ENCODE measurements around the gene HECA.

HECA gene

GRCh38 chr6:139108378-139108777 lies 26.5 kb upstream of the HECA start:
- no peak overlapping the region for H3K4ac ChIP-seq (ENCODE audit: low read length)
- no CpG with 5 or more reads among the region's 8 CpGs for WGBS, 2 donors (ENCODE audit: extremely low coverage in 2 of 2, insufficient read length in 2 of 2, insufficient replicate concordance in 1 of 2)
- H3K18ac ChIP-seq (ENCODE audit: low read length) = peak overlapping the region; percentile 65
- H3K4me2 ChIP-seq (ENCODE audit: insufficient read depth, low read length, poor library complexity, severe bottlenecking) = no peak overlapping the region
- no peak overlapping the region for H3K23ac ChIP-seq (ENCODE audit: low read depth, low read length, poor library complexity)
- no peak overlapping the region for H4K8ac ChIP-seq (ENCODE audit: low read depth, low read length)
- no peak overlapping the region for H2AFZ ChIP-seq (ENCODE audit: low read length)
- peak overlapping the region; percentile 3 for H3K9ac ChIP-seq (ENCODE audit: low read depth, low read length, poor library complexity)
- H3K79me1 ChIP-seq (ENCODE audit: low read depth, low read length) = peaks cover 2% of the 10 kb centered on the region
- H2BK120ac ChIP-seq (ENCODE audit: low read depth, low read length) = no peak overlapping the region
- H3K36me3 ChIP-seq (replicated peaks in 1 of 2; ENCODE audit: control insufficient read depth in 2 of 2, insufficient read depth in 2 of 2, low read length in 2 of 2) = no peaks in the 10 kb centered on the region
- no peak overlapping the region for H2AK5ac ChIP-seq (ENCODE audit: low read depth, low read length)
- no peak overlapping the region for H3K27ac ChIP-seq (replicated peaks; ENCODE audit: low read length)
- H3K9me3 ChIP-seq (replicated peaks in 1 of 2; ENCODE audit: control insufficient read depth in 2 of 2, insufficient read depth in 1 of 2, low read depth in 1 of 2, low read length in 2 of 2) = no peaks in the 10 kb centered on the region
- no peak overlapping the region for H2BK12ac ChIP-seq (ENCODE audit: low read length)
- peaks cover 0 to 3% (median 0%) of the 10 kb centered on the region in 3 experiments for H3K27me3 ChIP-seq (ENCODE audit: control insufficient read depth in 3 of 3, insufficient read depth in 3 of 3, low read depth in 1 of 3, low read length in 3 of 3)
- H3K14ac ChIP-seq (ENCODE audit: low read length) = no peak overlapping the region
- H2BK15ac ChIP-seq (ENCODE audit: low read length) = peak overlapping the region; percentile 55
- H2BK5ac ChIP-seq (ENCODE audit: low read length) = no peak overlapping the region
- DNase-seq (ENCODE audit: low spot score) = no peak
- no peak overlapping the region for H4K91ac ChIP-seq (ENCODE audit: low read depth, low read length, poor library complexity)
- H3K4me1 ChIP-seq (ENCODE audit: control insufficient read depth in 2 of 2, insufficient read depth in 1 of 2, low read depth in 1 of 2, low read length in 2 of 2) = no peaks in the 10 kb centered on the region
- no peak overlapping the region for H3K4me3 ChIP-seq (ENCODE audit: low read length in 2 of 2)

- Histone ChIP-seq H3K27me3 (ENCODE audit: control insufficient read depth in 3 of 3, insufficient read depth in 3 of 3, low read depth in 1 of 3, low read length in 3 of 3) (peaks cover 0 to 9% (median 0%) of the 10 kb centered on the region in 3 experiments), H3K4me3 (ENCODE audit: low read length in 2 of 2) (no peak overlapping the region), H3K4ac (ENCODE audit: low read length) (no peak overlapping the region), H3K36me3 (replicated peaks in 1 of 2; ENCODE audit: control insufficient read depth in 2 of 2, insufficient read depth in 2 of 2, low read length in 2 of 2) (no peaks in the 10 kb centered on the region), H4K91ac (ENCODE audit: low read depth, low read length, poor library complexity) (no peak overlapping the region), H3K4me1 (ENCODE audit: control insufficient read depth in 2 of 2, insufficient read depth in 1 of 2, low read depth in 1 of 2, low read length in 2 of 2) (no peaks in the 10 kb centered on the region), H2BK12ac (ENCODE audit: low read length) (no peak overlapping the region), H3K18ac (ENCODE audit: low read length) (no peak overlapping the region), H2BK15ac (ENCODE audit: low read length) (no peak overlapping the region), H3K23ac (ENCODE audit: low read depth, low read length, poor library complexity) (no peak overlapping the region), H3K4me2 (ENCODE audit: insufficient read depth, low read length, poor library complexity, severe bottlenecking) (no peak overlapping the region), H3K27ac (replicated peaks; ENCODE audit: low read length) (no peak overlapping the region), H3K9ac (ENCODE audit: low read depth, low read length, poor library complexity) (no peak overlapping the region), H2AK5ac (ENCODE audit: low read depth, low read length) (no peak overlapping the region), H3K9me3 (replicated peaks in 1 of 2; ENCODE audit: control insufficient read depth in 2 of 2, insufficient read depth in 1 of 2, low read depth in 1 of 2, low read length in 2 of 2) (no peaks in the 10 kb centered on the region), H3K79me1 (ENCODE audit: low read depth, low read length) (peaks cover 2% of the 10 kb centered on the region), H4K8ac (ENCODE audit: low read depth, low read length) (no peak overlapping the region), H3K14ac (ENCODE audit: low read length) (no peak overlapping the region), H2BK120ac (ENCODE audit: low read depth, low read length) (no peak overlapping the region), H2AFZ (ENCODE audit: low read length) (no peak overlapping the region), H2BK5ac (ENCODE audit: low read length) (no peak overlapping the region)
- DNase-seq (ENCODE audit: low spot score) = no peak
- no CpG with 5 or more reads among the region's 5 CpGs for WGBS, 2 donors (ENCODE audit: extremely low coverage in 2 of 2, insufficient read length in 2 of 2, insufficient replicate concordance in 1 of 2)
Observed at GRCh38 chr6:139109558-139109957, 25.3 kb upstream of the HECA start.

- no peak overlapping the region for H3K9ac ChIP-seq (ENCODE audit: low read depth, low read length, poor library complexity)
- H3K14ac ChIP-seq (ENCODE audit: low read length) = no peak overlapping the region
- H3K36me3 ChIP-seq (replicated peaks in 1 of 2; ENCODE audit: control insufficient read depth in 2 of 2, insufficient read depth in 2 of 2, low read length in 2 of 2) = no peaks in the 10 kb centered on the region
- H4K91ac ChIP-seq (ENCODE audit: low read depth, low read length, poor library complexity) = no peak overlapping the region
- H3K27ac ChIP-seq (replicated peaks; ENCODE audit: low read length) = no peak overlapping the region
- H2BK12ac ChIP-seq (ENCODE audit: low read length) = no peak overlapping the region
- H3K4ac ChIP-seq (ENCODE audit: low read length) = no peak overlapping the region
- H3K23ac ChIP-seq (ENCODE audit: low read depth, low read length, poor library complexity) = no peak overlapping the region
- H2AK5ac ChIP-seq (ENCODE audit: low read depth, low read length) = no peak overlapping the region
- H3K18ac ChIP-seq (ENCODE audit: low read length) = no peak overlapping the region
- no peak overlapping the region for H2BK120ac ChIP-seq (ENCODE audit: low read depth, low read length)
- H4K8ac ChIP-seq (ENCODE audit: low read depth, low read length) = no peak overlapping the region
- no peak overlapping the region for H3K4me3 ChIP-seq (ENCODE audit: low read length in 2 of 2)
- no peaks in the 10 kb centered on the region for H3K4me1 ChIP-seq (ENCODE audit: control insufficient read depth in 2 of 2, insufficient read depth in 1 of 2, low read depth in 1 of 2, low read length in 2 of 2)
- no peak overlapping the region for H2AFZ ChIP-seq (ENCODE audit: low read length)
- H2BK15ac ChIP-seq (ENCODE audit: low read length) = no peak overlapping the region
- no CpG with 5 or more reads among the region's 3 CpGs for WGBS, 2 donors (ENCODE audit: extremely low coverage in 2 of 2, insufficient read length in 2 of 2, insufficient replicate concordance in 1 of 2)
- peaks cover 0 to 12% (median 0%) of the 10 kb centered on the region in 3 experiments for H3K27me3 ChIP-seq (ENCODE audit: control insufficient read depth in 3 of 3, insufficient read depth in 3 of 3, low read depth in 1 of 3, low read length in 3 of 3)
- H3K4me2 ChIP-seq (ENCODE audit: insufficient read depth, low read length, poor library complexity, severe bottlenecking) = no peak overlapping the region
- H3K79me1 ChIP-seq (ENCODE audit: low read depth, low read length) = peaks cover 2% of the 10 kb centered on the region
- DNase-seq (ENCODE audit: low spot score) = no peak
- no peak overlapping the region for H2BK5ac ChIP-seq (ENCODE audit: low read length)
- H3K9me3 ChIP-seq (replicated peaks in 1 of 2; ENCODE audit: control insufficient read depth in 2 of 2, insufficient read depth in 1 of 2, low read depth in 1 of 2, low read length in 2 of 2) = no peaks in the 10 kb centered on the region
Observed at GRCh38 chr6:139112146-139112545, 22.7 kb upstream of the HECA start.

GRCh38 chr6:139112561-139112960 lies 22.3 kb upstream of the HECA start:
- Histone ChIP-seq H2BK120ac (ENCODE audit: low read depth, low read length) (no peak overlapping the region), H2AK5ac (ENCODE audit: low read depth, low read length) (no peak overlapping the region), H3K9ac (ENCODE audit: low read depth, low read length, poor library complexity) (no peak overlapping the region), H3K9me3 (replicated peaks in 1 of 2; ENCODE audit: control insufficient read depth in 2 of 2, insufficient read depth in 1 of 2, low read depth in 1 of 2, low read length in 2 of 2) (no peaks in the 10 kb centered on the region), H3K23ac (ENCODE audit: low read depth, low read length, poor library complexity) (no peak overlapping the region), H3K18ac (ENCODE audit: low read length) (no peak overlapping the region), H3K14ac (ENCODE audit: low read length) (no peak overlapping the region), H3K27ac (replicated peaks; ENCODE audit: low read length) (no peak overlapping the region), H3K79me1 (ENCODE audit: low read depth, low read length) (peaks cover 2% of the 10 kb centered on the region), H2BK5ac (ENCODE audit: low read length) (no peak overlapping the region), H3K27me3 (ENCODE audit: control insufficient read depth in 3 of 3, insufficient read depth in 3 of 3, low read depth in 1 of 3, low read length in 3 of 3) (peaks cover 0 to 12% (median 0%) of the 10 kb centered on the region in 3 experiments), H2BK15ac (ENCODE audit: low read length) (no peak overlapping the region), H2BK12ac (ENCODE audit: low read length) (no peak overlapping the region), H4K91ac (ENCODE audit: low read depth, low read length, poor library complexity) (no peak overlapping the region), H3K36me3 (replicated peaks in 1 of 2; ENCODE audit: control insufficient read depth in 2 of 2, insufficient read depth in 2 of 2, low read length in 2 of 2) (no peaks in the 10 kb centered on the region), H4K8ac (ENCODE audit: low read depth, low read length) (no peak overlapping the region), H3K4me1 (ENCODE audit: control insufficient read depth in 2 of 2, insufficient read depth in 1 of 2, low read depth in 1 of 2, low read length in 2 of 2) (no peaks in the 10 kb centered on the region), H3K4ac (ENCODE audit: low read length) (no peak overlapping the region), H2AFZ (ENCODE audit: low read length) (no peak overlapping the region), H3K4me3 (ENCODE audit: low read length in 2 of 2) (no peak overlapping the region), H3K4me2 (ENCODE audit: insufficient read depth, low read length, poor library complexity, severe bottlenecking) (no peak overlapping the region)
- no CpG with 5 or more reads among the region's 7 CpGs for WGBS, 2 donors (ENCODE audit: extremely low coverage in 2 of 2, insufficient read length in 2 of 2, insufficient replicate concordance in 1 of 2)
- DNase-seq (ENCODE audit: low spot score) = no peak

Data from neuronal stem cell (in vitro differentiated cells).